ENCODE data around the gene SGTA. TPM values are rescaled to one million over a fixed set of nuclear protein-coding genes. Genes with fewer than 3 reads are reported as not detected.

SGTA gene
- total RNA-seq, 4 donors from 2014 or later = 43.4 to 86.8 (median 73.4) TPM

- Histone ChIP-seq H3K4me3 (replicated peaks in 1 of 3) (no peak overlapping the region), H3K27me3 (no peaks in the 10 kb centered on the region), H3K27ac (no peak overlapping the region), H3K9me3 (no peaks in the 10 kb centered on the region), H3K4me1 (no peaks in the 10 kb centered on the region), H3K36me3 (peaks cover 4 to 5% of the 10 kb centered on the region in 2 donors)
- no peak for TF ChIP-seq CTCF (IDR thresholded peaks at IDR 0.05)
- no peak for TF ChIP-seq POLR2A (IDR thresholded peaks at IDR 0.05)
- intact Hi-C loops (cut with DNase I) = no loop called here
- DNase-seq = no peak
- WGBS, 2 donors = 81 to 90% methylated on average over 15 to 17 of the region's 26 CpGs
Observed at GRCh38 chr19:2729943-2730818, 52.9 kb downstream of the SGTA start.

GRCh38 chr19:2728783-2729387 lies 54.2 kb downstream of the SGTA start:
- H3K27me3 ChIP-seq = no peaks in the 10 kb centered on the region
- no peaks in the 10 kb centered on the region for H3K9me3 ChIP-seq
- 84 to 89% methylated on average over 23 of the region's 23 CpGs for WGBS, 2 donors
- no peak for TF ChIP-seq CTCF (IDR thresholded peaks at IDR 0.05)
- TF ChIP-seq POLR2A (IDR thresholded peaks at IDR 0.05) = no peak
- no peaks in the 10 kb centered on the region for H3K4me1 ChIP-seq
- no peak overlapping the region for H3K4me3 ChIP-seq (replicated peaks in 1 of 3)
- intact Hi-C loops (cut with DNase I) = no loop called here
- peaks cover 4 to 5% of the 10 kb centered on the region in 2 donors for H3K36me3 ChIP-seq
- H3K27ac ChIP-seq = no peak overlapping the region
- DNase-seq = no peak

- no peaks in the 10 kb centered on the region for H3K36me3 ChIP-seq
- intact Hi-C loops (cut with DNase I) = no loop called here
- no peak for DNase-seq
- no peak overlapping the region for H3K4me3 ChIP-seq (replicated peaks in 1 of 3)
- no peak overlapping the region for H3K27ac ChIP-seq
- 60 to 79% methylated on average over 12 to 15 of the region's 16 CpGs for WGBS, 2 donors
- H3K9me3 ChIP-seq = no peaks in the 10 kb centered on the region
- TF ChIP-seq CTCF (IDR thresholded peaks at IDR 0.05) (no peak), POLR2A (IDR thresholded peaks at IDR 0.05) (no peak)
- H3K27me3 ChIP-seq = no peaks in the 10 kb centered on the region
- H3K4me1 ChIP-seq = peaks cover 0 to 8% of the 10 kb centered on the region in 2 donors
Observed at GRCh38 chr19:2727640-2727944, 55.5 kb downstream of the SGTA start.

GRCh38 chr19:2726904-2727639 lies 56.0 kb downstream of the SGTA start:
- no peak for DNase-seq
- Histone ChIP-seq H3K9me3 (no peaks in the 10 kb centered on the region), H3K27me3 (no peaks in the 10 kb centered on the region), H3K36me3 (no peaks in the 10 kb centered on the region), H3K4me1 (peaks cover 0 to 8% of the 10 kb centered on the region in 2 donors), H3K27ac (no peak overlapping the region), H3K4me3 (replicated peaks in 1 of 3) (no peak overlapping the region)
- intact Hi-C loops (cut with DNase I) = no loop called here
- no peak for TF ChIP-seq POLR2A (IDR thresholded peaks at IDR 0.05)
- TF ChIP-seq CTCF (IDR thresholded peaks at IDR 0.05) = no peak
- WGBS, 2 donors = 20 to 45% methylated on average over 10 to 14 of the region's 26 CpGs

All from thyroid gland (tissue), 4 donors.